Measurements from ENCODE around the gene COPZ2.
"Not testable (repeated sequence)": the region's sequence is repeated elsewhere in the genome, so short reads cannot be mapped to it uniquely, and the experiment has no call there.

The COPZ2 gene

DNA sequence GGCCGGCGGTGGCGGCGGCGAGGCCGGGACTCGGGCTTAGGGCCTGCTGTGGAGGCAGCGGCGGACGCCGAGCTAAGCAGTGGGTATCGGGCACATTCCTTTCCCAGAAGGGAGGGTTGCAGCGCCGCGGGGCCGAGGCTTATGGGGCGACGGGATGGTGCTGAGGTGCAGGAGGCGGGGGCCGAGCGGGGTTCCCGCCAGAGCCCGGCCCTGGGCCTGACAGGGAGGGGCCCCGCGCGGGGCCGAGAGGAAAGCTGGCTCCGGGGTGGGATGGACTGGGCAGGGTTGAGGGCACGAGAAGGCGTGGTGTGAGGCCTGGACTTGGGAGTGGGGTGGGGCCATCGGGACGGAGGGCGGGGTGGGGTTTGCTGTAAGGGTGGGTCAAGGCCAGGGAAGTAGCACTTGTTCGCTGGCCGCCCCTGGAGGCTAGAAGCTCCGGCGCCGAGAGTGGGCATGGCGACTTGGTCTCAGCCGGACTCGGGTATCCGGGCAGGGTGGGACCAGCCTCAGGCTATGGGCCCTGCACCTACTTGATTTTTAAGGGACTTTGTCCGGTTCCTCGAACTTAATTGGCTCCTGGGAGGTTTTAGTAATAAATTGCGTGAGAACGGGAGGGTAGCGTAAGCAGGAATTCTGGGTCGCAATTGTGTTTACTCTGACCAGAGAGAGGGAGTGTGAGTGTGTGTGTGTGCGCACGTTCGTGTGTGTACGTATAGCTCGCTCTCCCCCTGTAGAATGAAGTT is 11.0 kb upstream of the COPZ2 start:
- H3K4me1 Mint-ChIP-seq (ENCODE audit: low read depth) = peaks cover 59% of the 10 kb centered on the region
- H3K4me3 Mint-ChIP-seq = peak overlapping the region; percentile 98
- no peaks in the 10 kb centered on the region for H3K9me3 Mint-ChIP-seq
- H3K27ac Mint-ChIP-seq = peak overlapping the region; percentile 99
- H3K27me3 Mint-ChIP-seq = no peaks in the 10 kb centered on the region
- peaks cover 46% of the 10 kb centered on the region for H3K36me3 Mint-ChIP-seq (ENCODE audit: low read depth)

DNA sequence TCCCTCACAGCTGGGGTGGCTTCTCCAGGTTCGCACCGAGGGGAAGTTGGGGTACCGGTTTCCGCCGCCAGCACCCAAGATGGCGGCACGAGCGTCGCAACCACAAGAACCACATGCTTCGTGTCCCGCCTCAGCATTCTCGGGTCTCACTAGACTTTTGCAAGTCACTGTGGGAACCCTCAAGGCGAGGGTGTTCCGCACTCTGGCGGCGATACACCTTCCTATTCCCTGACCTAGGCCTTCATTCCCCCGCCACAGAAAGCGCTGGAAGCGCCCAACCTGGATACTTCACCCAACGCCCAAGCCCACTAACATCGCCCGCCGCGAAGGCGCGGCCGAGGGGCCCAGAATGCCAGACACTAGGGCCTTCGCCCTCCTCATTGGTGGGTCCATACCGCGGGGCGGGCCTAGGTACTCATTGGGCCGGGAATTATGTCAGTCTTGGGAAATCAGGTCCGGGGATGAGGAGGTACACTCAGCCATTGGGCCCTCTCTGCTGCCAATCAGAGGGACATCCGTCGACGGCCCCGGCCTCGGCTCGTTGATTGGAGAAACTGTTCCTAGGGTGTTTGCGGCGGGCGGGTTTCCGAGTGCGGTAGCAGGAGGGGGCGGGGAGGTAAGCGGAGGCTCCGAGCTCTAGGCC is 10.3 kb upstream of the COPZ2 start, which contains the start of gene NFE2L1:
Gene NFE2L1 (plus strand): TSS at position 619 of the 643 bp plus-strand sequence. CDS start 2,760 bp downstream, outside the sequence.
- H3K27ac Mint-ChIP-seq = peak within 1 kb of the TSS; percentile 99
- H3K9me3 Mint-ChIP-seq = no peaks in the 10 kb centered on the region
- H3K36me3 Mint-ChIP-seq (ENCODE audit: low read depth) = peaks cover 44% of the 10 kb centered on the region
- no peaks in the 10 kb centered on the region for H3K27me3 Mint-ChIP-seq
- peaks cover 52% of the 10 kb centered on the region for H3K4me1 Mint-ChIP-seq (ENCODE audit: low read depth)
- H3K4me3 Mint-ChIP-seq = peak within 1 kb of the TSS; percentile 98

GRCh38 chr17:48047113-48047740 is 9.6 kb upstream of the COPZ2 start:
- no peaks in the 10 kb centered on the region for H3K27me3 Mint-ChIP-seq
- H3K4me1 Mint-ChIP-seq (ENCODE audit: low read depth) = peaks cover 45% of the 10 kb centered on the region
- H3K4me3 Mint-ChIP-seq = peak overlapping the region; percentile 98
- H3K9me3 Mint-ChIP-seq = no peaks in the 10 kb centered on the region
- H3K36me3 Mint-ChIP-seq (ENCODE audit: low read depth) = peaks cover 39% of the 10 kb centered on the region
- H3K27ac Mint-ChIP-seq = peak overlapping the region; percentile 99

- Mint-ChIP-seq H3K9me3 (no peaks in the 10 kb centered on the region), H3K36me3 (ENCODE audit: low read depth) (peaks cover 29% of the 10 kb centered on the region), H3K4me3 (peak overlapping the region; percentile 98), H3K4me1 (ENCODE audit: low read depth) (peaks cover 36% of the 10 kb centered on the region), H3K27me3 (no peaks in the 10 kb centered on the region), H3K27ac (peak overlapping the region; percentile 99)
Observed at GRCh38 chr17:48046296-48046695, 8.7 kb upstream of the COPZ2 start.

DNA sequence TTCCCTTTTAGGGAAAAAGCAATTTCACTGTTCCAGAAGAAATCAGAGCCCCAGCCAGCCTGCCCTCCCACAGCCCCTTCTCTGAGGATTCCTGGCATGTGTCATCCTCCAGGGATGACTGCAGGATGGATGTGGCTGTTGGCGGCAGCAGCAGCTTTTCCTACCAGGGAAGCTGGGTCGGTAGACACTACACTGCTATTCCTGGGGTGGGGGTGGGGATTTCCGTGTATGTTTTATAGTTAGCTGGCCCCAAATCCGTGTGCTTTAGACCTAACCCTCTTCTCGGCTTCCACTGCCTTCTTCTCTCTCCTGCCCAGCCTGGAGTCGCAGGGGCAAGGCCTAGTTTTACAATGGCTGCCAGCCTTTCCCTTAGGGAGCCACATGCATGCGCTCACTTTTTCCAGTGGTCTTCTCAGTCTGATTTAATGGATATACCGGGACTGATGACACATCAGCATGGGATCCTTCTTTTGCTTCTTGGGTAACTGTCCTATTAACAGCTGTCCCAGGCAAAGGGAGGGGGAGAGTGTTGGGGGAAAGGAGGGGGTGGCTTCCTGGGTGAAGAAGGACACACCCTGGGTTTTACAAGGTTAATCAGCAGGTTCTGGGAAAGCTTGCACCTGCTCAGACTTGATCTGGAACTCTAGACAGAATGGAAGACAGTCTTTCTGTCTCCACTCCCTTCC is 7.9 kb upstream of the COPZ2 start:
- Mint-ChIP-seq H3K9me3 (no peaks in the 10 kb centered on the region), H3K4me1 (ENCODE audit: low read depth) (peaks cover 29% of the 10 kb centered on the region), H3K36me3 (ENCODE audit: low read depth) (peaks cover 21% of the 10 kb centered on the region), H3K27ac (peak overlapping the region; percentile 31), H3K4me3 (peak overlapping the region; percentile 98), H3K27me3 (no peaks in the 10 kb centered on the region)

GRCh38 chr17:48044851-48045250 is 7.3 kb upstream of the COPZ2 start:
- no peaks in the 10 kb centered on the region for H3K27me3 Mint-ChIP-seq
- H3K27ac Mint-ChIP-seq = no peak overlapping the region
- peaks cover 17% of the 10 kb centered on the region for H3K36me3 Mint-ChIP-seq (ENCODE audit: low read depth)
- no peak overlapping the region for H3K4me3 Mint-ChIP-seq
- peaks cover 23% of the 10 kb centered on the region for H3K4me1 Mint-ChIP-seq (ENCODE audit: low read depth)
- no peaks in the 10 kb centered on the region for H3K9me3 Mint-ChIP-seq

- Mint-ChIP-seq H3K4me1 (ENCODE audit: low read depth) (peaks cover 21% of the 10 kb centered on the region), H3K27ac (no peak overlapping the region), H3K4me3 (no peak overlapping the region), H3K9me3 (no peaks in the 10 kb centered on the region), H3K36me3 (ENCODE audit: low read depth) (peaks cover 13% of the 10 kb centered on the region), H3K27me3 (peaks cover 12% of the 10 kb centered on the region)
Observed at GRCh38 chr17:48043176-48043575, 5.6 kb upstream of the COPZ2 start.

DNA sequence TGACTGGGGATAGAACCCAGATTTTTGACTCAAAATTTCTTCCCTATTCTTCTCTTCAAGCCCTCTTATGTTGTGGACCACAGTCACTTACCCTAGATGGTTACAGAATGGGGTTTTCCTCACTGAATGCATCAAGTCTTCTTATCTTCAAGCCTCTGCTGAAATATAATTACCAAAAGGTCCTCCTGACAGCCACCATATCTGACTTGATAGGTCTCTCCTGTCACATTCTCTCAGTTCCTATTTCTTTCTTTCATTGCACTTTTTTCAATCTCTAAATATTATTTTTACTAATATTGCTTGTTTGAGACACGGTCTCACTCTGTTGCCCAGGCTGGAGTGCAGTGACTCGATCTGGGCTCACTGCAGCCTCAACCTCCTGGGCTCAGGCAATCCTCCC is 1.1 kb upstream of the COPZ2 start:
- Mint-ChIP-seq H3K27me3 (peaks cover 25% of the 10 kb centered on the region), H3K9me3 (no peaks in the 10 kb centered on the region), H3K27ac (no peak overlapping the region), H3K4me1 (ENCODE audit: low read depth) (peaks cover 10% of the 10 kb centered on the region), H3K36me3 (ENCODE audit: low read depth) (no peaks in the 10 kb centered on the region), H3K4me3 (peak overlapping the region; percentile 84)

DNA sequence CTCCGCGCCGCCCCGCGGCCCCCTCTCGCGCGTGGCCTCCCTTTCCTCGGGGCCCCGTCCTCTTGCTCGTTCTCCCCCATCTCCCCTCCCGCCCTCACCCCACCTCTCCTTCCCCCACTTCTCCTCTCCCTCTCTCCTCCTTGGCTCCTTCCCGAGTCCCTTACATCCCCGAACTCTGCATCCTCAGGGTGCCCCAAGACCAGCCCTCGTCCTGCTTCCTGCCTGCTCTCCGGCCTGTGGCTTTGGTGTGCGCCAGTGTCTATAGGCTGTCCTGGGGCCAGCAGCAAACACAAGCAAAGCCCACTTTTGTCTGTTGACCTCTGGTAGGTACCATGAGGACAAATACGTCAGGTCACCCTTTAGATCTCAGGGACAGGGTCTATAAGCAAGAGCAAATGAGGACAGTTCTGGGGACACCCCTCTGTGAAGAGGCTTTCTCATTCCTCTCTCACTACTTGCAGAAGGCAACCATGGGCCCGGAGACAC is 284 bp upstream of the COPZ2 start:
- peak overlapping the region; percentile 84 for H3K4me3 Mint-ChIP-seq
- peaks cover 10% of the 10 kb centered on the region for H3K4me1 Mint-ChIP-seq (ENCODE audit: low read depth)
- H3K9me3 Mint-ChIP-seq = no peaks in the 10 kb centered on the region
- H3K36me3 Mint-ChIP-seq (ENCODE audit: low read depth) = no peaks in the 10 kb centered on the region
- H3K27ac Mint-ChIP-seq = peak overlapping the region; percentile 88
- H3K27me3 Mint-ChIP-seq = peaks cover 28% of the 10 kb centered on the region

GRCh38 chr17:48036693-48037035 is 933 bp downstream of the COPZ2 start:
- no peak overlapping the region for H3K27ac Mint-ChIP-seq
- no peaks in the 10 kb centered on the region for H3K36me3 Mint-ChIP-seq (ENCODE audit: low read depth)
- peaks cover 10% of the 10 kb centered on the region for H3K4me1 Mint-ChIP-seq (ENCODE audit: low read depth)
- no peaks in the 10 kb centered on the region for H3K9me3 Mint-ChIP-seq
- H3K27me3 Mint-ChIP-seq = peaks cover 33% of the 10 kb centered on the region
- H3K4me3 Mint-ChIP-seq = peak overlapping the region; percentile 81

DNA sequence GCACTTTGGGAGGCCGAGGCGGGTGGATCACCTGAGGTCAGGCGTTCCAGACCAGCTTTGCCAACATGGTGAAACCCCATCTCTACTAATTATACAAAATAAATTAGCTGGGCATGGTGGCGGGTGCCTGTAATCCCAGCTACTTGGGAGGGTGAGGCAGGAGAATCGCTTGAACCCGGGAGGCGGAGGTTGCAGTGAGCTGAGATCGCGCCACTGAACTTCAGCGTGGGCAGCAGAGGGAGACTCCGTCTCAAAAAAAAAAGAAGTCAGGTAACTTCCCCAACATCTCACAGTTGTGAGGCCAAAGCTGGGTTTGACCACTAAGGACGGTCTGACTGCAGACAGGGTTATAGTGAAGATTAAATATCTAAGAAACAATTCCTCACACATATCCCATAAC is 2.9 kb downstream of the COPZ2 start:
- H3K36me3 Mint-ChIP-seq (ENCODE audit: low read depth); H3K27ac Mint-ChIP-seq; H3K4me3 Mint-ChIP-seq; H3K9me3 Mint-ChIP-seq: not testable (repeated sequence)
- Mint-ChIP-seq H3K4me1 (ENCODE audit: low read depth) (peaks cover 10% of the 10 kb centered on the region), H3K27me3 (peaks cover 37% of the 10 kb centered on the region)

DNA sequence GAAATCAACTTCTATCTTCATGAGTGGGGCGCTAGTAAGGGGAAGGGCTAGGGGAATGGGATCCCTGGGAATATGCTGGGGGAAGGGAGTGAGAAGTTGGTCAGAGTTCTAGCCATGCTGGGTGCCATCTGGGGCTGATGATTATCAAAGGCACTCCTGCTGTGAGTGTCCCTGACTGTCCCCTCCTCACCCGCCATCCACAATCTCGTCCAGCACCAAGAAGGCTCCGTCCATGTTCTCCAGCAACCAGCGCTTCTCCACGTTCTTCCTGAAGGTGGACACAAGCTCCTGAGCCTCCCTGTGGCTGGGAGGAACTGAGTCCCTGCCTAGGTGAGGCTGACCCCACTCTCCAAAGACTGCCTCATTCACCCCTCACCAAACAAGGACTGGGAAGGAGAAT is 5.6 kb downstream of the COPZ2 start:
- no peak overlapping the region for H3K4me3 Mint-ChIP-seq
- no peaks in the 10 kb centered on the region for H3K9me3 Mint-ChIP-seq
- H3K27ac Mint-ChIP-seq = no peak overlapping the region
- H3K4me1 Mint-ChIP-seq (ENCODE audit: low read depth) = no peaks in the 10 kb centered on the region
- H3K27me3 Mint-ChIP-seq = peaks cover 23% of the 10 kb centered on the region
- no peaks in the 10 kb centered on the region for H3K36me3 Mint-ChIP-seq (ENCODE audit: low read depth)

- Mint-ChIP-seq H3K4me3 (no peak overlapping the region), H3K27ac (no peak overlapping the region), H3K27me3 (peaks cover 15% of the 10 kb centered on the region), H3K36me3 (ENCODE audit: low read depth) (no peaks in the 10 kb centered on the region), H3K4me1 (ENCODE audit: low read depth) (peaks cover 13% of the 10 kb centered on the region), H3K9me3 (no peaks in the 10 kb centered on the region)
Observed at GRCh38 chr17:48030531-48030930, 7.1 kb downstream of the COPZ2 start.

DNA sequence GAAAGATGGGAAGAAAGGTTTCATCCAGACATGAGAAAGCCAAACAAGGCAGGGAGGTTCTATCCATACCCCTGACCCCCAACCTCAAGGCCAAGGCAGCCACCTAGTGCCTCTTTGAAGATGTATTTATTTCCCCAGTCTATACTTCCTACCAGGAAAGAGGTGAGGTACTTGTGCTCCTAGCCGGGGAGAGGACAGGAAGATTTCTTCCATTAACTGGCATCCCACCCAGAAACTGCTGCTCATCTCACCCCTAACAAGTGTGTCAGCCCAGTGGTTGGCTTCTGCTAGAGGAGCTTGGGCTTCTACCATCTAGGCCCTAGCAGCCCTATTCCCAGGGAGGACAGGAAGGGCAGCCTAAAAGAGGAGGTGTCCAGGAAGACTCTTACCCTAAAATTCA is 8.9 kb downstream of the COPZ2 start:
- no peak overlapping the region for H3K27ac Mint-ChIP-seq

More for the DNA sequence above, 8.9 kb downstream of the COPZ2 start:
- Mint-ChIP-seq H3K27me3 (peaks cover 19% of the 10 kb centered on the region), H3K36me3 (ENCODE audit: low read depth) (no peaks in the 10 kb centered on the region), H3K4me3 (no peak overlapping the region), H3K9me3 (no peaks in the 10 kb centered on the region), H3K4me1 (ENCODE audit: low read depth) (peaks cover 27% of the 10 kb centered on the region)

Measured in stimulated activated naive CD8-positive, alpha-beta T cell treated with anti-CD3 and anti-CD28 coated beads, Interleukin-15, Interleukin-2, amounts not matched to agents 100 ng/mL and 50 ng/mL, for 24 hours (primary cell).